IMR-90 (cell line): ENCODE measurements around the gene FOXP1. TPM values are rescaled to one million over a fixed set of nuclear protein-coding genes. Genes with fewer than 3 reads are reported as not detected.

Source experiments
- ATAC-seq: fragments of 200-7000 bp; cut with Tn5 transposase; 2 replicates; pipeline ENCODE4 v1.9.1; 2020; ENCODE audit warnings: low read depth, mild to moderate bottlenecking, moderate library complexity
- BruUV-seq: library from RNA; stranded (reverse); fragments of 400-500 nt; replicated peaks from 2 replicates; lab custom pipeline; 2021; lab: Mats Ljungman, UMichigan
- CTCF ChIA-PET: fragments of 300-600 bp; formaldehyde crosslinking; extraction: SDS; loops from one replicate; lab custom pipeline; 2021; ENCODE audit warnings: antibody characterized with exemption; lab: Yijun Ruan, JAX
- POLR2A ChIA-PET: fragments of 300-600 bp; sonication (Branson Sonifier 250); formaldehyde crosslinking; loops from one replicate; lab custom pipeline; 2022; ENCODE audit warnings: antibody characterized with exemption; ENCODE audit not compliant: unreplicated experiment; lab: Charles Lee
- DNase-seq: peaks from one replicate; pipeline ENCODE4 v3.0.0; 2013
- H2AFZ ChIP-seq: replicated peaks from 2 replicates; pipeline ENCODE3; 2013; ENCODE audit warnings: low read length, mild to moderate bottlenecking; ENCODE audit not compliant: poor library complexity
- H2AK5ac ChIP-seq: 2 replicates; pipeline ENCODE4 v1.6.1; 2013; ENCODE audit warnings: low read depth, low read length, inconsistent platforms
- H2AK9ac ChIP-seq: replicated peaks from 2 replicates; pipeline ENCODE3; 2013; ENCODE audit warnings: mild to moderate bottlenecking, low read depth, low read length, moderate library complexity; ENCODE audit not compliant: poor library complexity
- H2BK120ac ChIP-seq: 2 replicates; pipeline ENCODE4 v1.6.1; 2013; ENCODE audit warnings: low read depth, low read length, inconsistent platforms
- H2BK15ac ChIP-seq: 3 replicates; pipeline ENCODE4 v1.6.1; 2013; ENCODE audit warnings: low read depth, low read length, inconsistent platforms
- H2BK20ac ChIP-seq: 2 replicates; pipeline ENCODE4 v1.6.1; 2013; ENCODE audit warnings: low read depth, mild to moderate bottlenecking, inconsistent platforms, low read length, moderate library complexity
- H2BK5ac ChIP-seq: 2 replicates; pipeline ENCODE4 v1.6.1; 2013; ENCODE audit warnings: mild to moderate bottlenecking, low read depth, low read length, inconsistent platforms; ENCODE audit not compliant: poor library complexity, severe bottlenecking
- H3K14ac ChIP-seq: replicated peaks from 2 replicates; pipeline ENCODE4 v1.6.1; 2013; ENCODE audit warnings: low read depth, low read length, inconsistent platforms
- H3K18ac ChIP-seq: 2 replicates; pipeline ENCODE4 v1.6.1; 2013; ENCODE audit warnings: low read depth, low read length, control low read depth
- H3K23ac ChIP-seq: 2 replicates; pipeline ENCODE4 v1.6.1; 2013; ENCODE audit warnings: low read depth, low read length, inconsistent platforms
- H3K27ac ChIP-seq: 2 replicates; pipeline ENCODE4 v1.5.1; 2013; ENCODE audit warnings: mild to moderate bottlenecking, control low read depth, low read length; ENCODE audit not compliant: insufficient read depth
- H3K27me3 ChIP-seq: 2 replicates; pipeline ENCODE4 v1.6.1; 2013; ENCODE audit warnings: low read length; ENCODE audit not compliant: control insufficient read depth, insufficient read depth
- H3K36me3 ChIP-seq: 2 replicates; pipeline ENCODE4 v1.6.1; 2013; ENCODE audit warnings: low read length, mixed read lengths; ENCODE audit not compliant: control insufficient read depth, insufficient read depth
- H3K4ac ChIP-seq: 2 replicates; pipeline ENCODE4 v1.6.1; 2013; ENCODE audit warnings: low read depth, low read length, inconsistent platforms
- H3K4me1 ChIP-seq: 2 replicates; pipeline ENCODE4 v1.6.1; 2013; ENCODE audit warnings: low read length, mixed read lengths; ENCODE audit not compliant: control insufficient read depth, insufficient read depth
- H3K4me2 ChIP-seq: 2 replicates; pipeline ENCODE4 v1.6.1; 2013; ENCODE audit warnings: low read depth, mild to moderate bottlenecking, control low read depth, low read length, moderate library complexity
- H3K4me3 ChIP-seq: 2 replicates; pipeline ENCODE4 v1.5.1; 2013; ENCODE audit warnings: low read depth, mild to moderate bottlenecking, control low read depth, low read length, moderate library complexity; ENCODE audit not compliant: insufficient read depth
- H3K56ac ChIP-seq: 2 replicates; pipeline ENCODE4 v1.6.1; 2013; ENCODE audit warnings: low read length, inconsistent platforms; ENCODE audit not compliant: insufficient read depth; ENCODE audit errors: extremely low read depth
- H3K79me1 ChIP-seq, 2 experiments: 2 replicates each; pipeline ENCODE4 v1.6.1; 2013; ENCODE audit warnings: low read length in 2 of 2, inconsistent platforms in 1 of 2, low read depth in 1 of 2
- H3K9ac ChIP-seq: 2 replicates; pipeline ENCODE4 v1.6.1; 2013; ENCODE audit warnings: low read depth, low read length, control low read depth
- H3K9me1 ChIP-seq: 2 replicates; pipeline ENCODE4 v1.6.1; 2013; ENCODE audit warnings: low read length, inconsistent platforms; ENCODE audit not compliant: insufficient read depth
- H3K9me3 ChIP-seq: 2 replicates; pipeline ENCODE4 v1.6.1; 2013; ENCODE audit warnings: low read length; ENCODE audit not compliant: control insufficient read depth, insufficient read depth
- H4K20me1 ChIP-seq: 2 replicates; pipeline ENCODE4 v1.6.1; 2013; ENCODE audit warnings: low read length, inconsistent platforms; ENCODE audit not compliant: insufficient read depth
- H4K5ac ChIP-seq: 2 replicates; pipeline ENCODE4 v1.6.1; 2013; ENCODE audit warnings: mild to moderate bottlenecking, low read depth, low read length, control low read depth
- H4K8ac ChIP-seq, 2 experiments: 2 replicates each; pipeline ENCODE4 v1.6.1; 2013; ENCODE audit warnings: low read depth in 2 of 2, low read length in 2 of 2, control low read depth in 1 of 2, inconsistent platforms in 1 of 2
- H4K91ac ChIP-seq: 2 replicates; pipeline ENCODE4 v1.6.1; 2013; ENCODE audit warnings: low read depth, low read length, inconsistent platforms; ENCODE audit not compliant: insufficient read depth
- BHLHE40 ChIP-seq: fragments of 150-350 bp; IDR thresholded peaks from 2 replicates; pipeline ENCODE4 v1.6.1; 2016; ENCODE audit warnings: mild to moderate bottlenecking, low read depth, low read length
- CEBPB ChIP-seq: IDR thresholded peaks from 2 replicates; pipeline ENCODE4 v1.6.1; 2012; ENCODE audit warnings: low read depth, low read length, improper control_type of control experiment
- CHD1 ChIP-seq: IDR thresholded peaks from 2 replicates; pipeline ENCODE4 v1.6.1; 2012; ENCODE audit warnings: low read depth, low read length, improper control_type of control experiment
- CTCF ChIP-seq: conservative IDR thresholded peaks from 2 replicates; pipeline ENCODE4 v1.5.1; 2012; ENCODE audit warnings: mild to moderate bottlenecking, low read depth, low read length, improper control_type of control experiment
- ELK1 ChIP-seq: fragments of 150-350 bp; IDR thresholded peaks from 2 replicates; pipeline ENCODE4 v1.6.1; 2016; ENCODE audit warnings: low read depth, mild to moderate bottlenecking, low read length, moderate library complexity, borderline replicate concordance
- FOS ChIP-seq: fragments of 150-350 bp; IDR thresholded peaks from 2 replicates; pipeline ENCODE4 v1.6.1; 2016; ENCODE audit warnings: low read depth, low read length
- MAFK ChIP-seq: IDR thresholded peaks from 2 replicates; pipeline ENCODE4 v1.6.1; 2012; ENCODE audit warnings: low read depth, low read length, improper control_type of control experiment
- MAZ ChIP-seq: IDR thresholded peaks from 2 replicates; pipeline ENCODE4 v1.6.1; 2012; ENCODE audit warnings: low read depth, mild to moderate bottlenecking, low read length, improper control_type of control experiment, moderate library complexity, borderline replicate concordance
- MXI1 ChIP-seq: IDR thresholded peaks from 2 replicates; pipeline ENCODE4 v1.6.1; 2012; ENCODE audit warnings: low read depth, mild to moderate bottlenecking, low read length, moderate library complexity, borderline replicate concordance
- NFE2L2 ChIP-seq: fragments of 150-350 bp; IDR thresholded peaks from 2 replicates; pipeline ENCODE4 v1.6.1; 2016; ENCODE audit warnings: low read depth, mild to moderate bottlenecking, low read length
- POLR2A ChIP-seq: IDR thresholded peaks from 2 replicates; pipeline ENCODE4 v1.6.1; 2012; ENCODE audit warnings: mild to moderate bottlenecking, low read depth, low read length
- RAD21 ChIP-seq: IDR thresholded peaks from 2 replicates; pipeline ENCODE4 v1.6.1; 2012; ENCODE audit warnings: low read length, improper control_type of control experiment
- RCOR1 ChIP-seq: IDR thresholded peaks from 2 replicates; pipeline ENCODE4 v1.6.1; 2012; ENCODE audit warnings: mild to moderate bottlenecking, low read length, improper control_type of control experiment; ENCODE audit not compliant: insufficient replicate concordance
- RFX5 ChIP-seq: IDR thresholded peaks from 2 replicates; pipeline ENCODE4 v1.8.0; 2012; ENCODE audit warnings: low read depth, mild to moderate bottlenecking, low read length, moderate library complexity
- SMC3 ChIP-seq: fragments of 150-350 bp; IDR thresholded peaks from 2 replicates; pipeline ENCODE4 v1.6.1; 2016; ENCODE audit warnings: low read depth, mild to moderate bottlenecking, antibody characterized with exemption, low read length, moderate library complexity
- USF2 ChIP-seq: fragments of 150-350 bp; IDR thresholded peaks from 2 replicates; pipeline ENCODE4 v1.6.1; 2017; ENCODE audit warnings: mild to moderate bottlenecking, antibody characterized with exemption, low read length, low read depth
- WGBS, 2 experiments: methylation state at CpG; one replicate each; pipeline versions ENCODE4 v1.1.5 to v1.1.7; 2013; ENCODE audit warnings: missing lambda C conversion rate in 2 of 2; ENCODE audit not compliant: insufficient read length in 1 of 2; ENCODE audit errors: extremely low coverage in 2 of 2; 5-methylcytosine and 5-hydroxymethylcytosine counted together
- dilution Hi-C: fragments of 300-500 bp; cut with HindIII; formaldehyde crosslinking; loops from one replicate; pipeline ENCODE4 v1.14.3; 2018; ENCODE audit warnings: low sequenced_read_pairs; ENCODE audit not compliant: unreplicated experiment
- in situ Hi-C: fragments of 300-500 bp; cut with MboI; formaldehyde crosslinking; loops from 3 replicates; pipeline ENCODE4 v1.14.3; 2019; ENCODE audit warnings: low sequenced_read_pairs, inconsistent platforms, mixed read lengths
- intact Hi-C: fragments of 100-400 bp; cut with micrococcal nuclease; formaldehyde crosslinking; loops from 2 replicates; pipeline ENCODE4 v1.10.0; 2022
- polyA plus RNA-seq, 3 experiments: library from polyadenylated mRNA; depleted of rRNA; stranded (reverse); fragments of >200 nt; gene quantifications; 2 replicates each; pipeline ENCODE4 v1.2.3, GENCODE V29; 2012; ENCODE audit warnings: low replicate concordance in 1 of 3
- total RNA-seq: library from RNA; depleted of rRNA; stranded (reverse); fragments of >200 nt; gene quantifications from 2 replicates; pipeline ENCODE4 v1.2.3, GENCODE V29; 2012

FOXP1 gene
- total and polyA plus RNA-seq, 2 of the 4 experiments (the other 2 are of a cell fraction) = 37.0 to 132 TPM

DNA sequence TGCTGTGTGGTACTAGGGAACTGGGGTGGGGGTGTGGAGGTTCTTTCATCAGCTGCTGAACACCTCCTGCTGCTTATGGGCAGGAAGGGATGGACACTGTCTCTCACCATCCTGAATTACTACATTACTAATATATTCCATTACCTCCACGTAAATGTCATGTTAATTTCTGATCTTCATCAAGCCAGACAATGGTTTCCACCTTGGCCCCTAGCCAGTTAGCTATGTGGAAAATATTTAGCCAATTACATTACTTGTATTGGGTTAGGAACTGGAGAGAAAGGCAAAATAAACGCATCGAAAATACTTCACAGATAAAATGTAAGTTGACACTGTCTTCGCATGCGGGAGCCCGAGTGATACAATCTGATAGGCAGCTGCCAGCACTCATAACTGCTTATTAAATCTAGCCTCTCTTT, 95.1 kb downstream of the FOXP1 start:
- Histone ChIP-seq H3K23ac (no peak overlapping the region), H3K14ac (no peak overlapping the region)
- intact Hi-C loops = no loop called here

More for the DNA sequence above, 95.1 kb downstream of the FOXP1 start:
- no peak overlapping the region for H3K18ac ChIP-seq
- CTCF ChIA-PET = no interaction called here
- no peaks in the 10 kb centered on the region for H3K4me1 ChIP-seq
- DNase-seq (no peak), ATAC-seq (no peak)
- H2BK15ac ChIP-seq = no peak overlapping the region
- POLR2A ChIA-PET = no interaction called here
- H3K9me1 ChIP-seq = peaks cover 2% of the 10 kb centered on the region; the same call in 1 of the 2 replicates
- no CpG with 5 or more reads among the region's 6 CpGs for WGBS, 2 experiments
- no peak overlapping the region for H2AK9ac ChIP-seq
- no peak overlapping the region for H4K5ac ChIP-seq
- no peak overlapping the region for H2AFZ ChIP-seq
- H2AK5ac ChIP-seq = no peak overlapping the region
- H3K4ac ChIP-seq = no peak overlapping the region
- no peak overlapping the region for H3K9ac ChIP-seq
- no peak overlapping the region for H3K27ac ChIP-seq
- in situ Hi-C loops = no loop called here
- no peak overlapping the region for H2BK120ac ChIP-seq
- no peak overlapping the region for H2BK5ac ChIP-seq
- BruUV-seq = no TSS peak
- no peaks in the 10 kb centered on the region for H3K27me3 ChIP-seq
- H4K20me1 ChIP-seq = no peaks in the 10 kb centered on the region
- peaks cover 14 to 22% of the 10 kb centered on the region in 2 experiments for H3K79me1 ChIP-seq
- peaks cover 6% of the 10 kb centered on the region for H3K9me3 ChIP-seq
- dilution Hi-C loops = no loop called here
- H2BK20ac ChIP-seq = no peak overlapping the region
- no peak overlapping the region for H3K4me2 ChIP-seq
- peaks cover 5% of the 10 kb centered on the region for H3K36me3 ChIP-seq
- H3K56ac ChIP-seq = no peak overlapping the region
- H4K8ac ChIP-seq = no peak overlapping the region
- no peak overlapping the region for H4K91ac ChIP-seq
- H3K4me3 ChIP-seq = no peak overlapping the region
- TF ChIP-seq SMC3 (no peak), RCOR1 (no peak), RFX5 (no peak), CHD1 (no peak), RAD21 (no peak), CEBPB (no peak), USF2 (no peak), CTCF (no peak), ELK1 (no peak), MAFK (no peak), BHLHE40 (no peak), NFE2L2 (no peak), MXI1 (no peak), POLR2A (no peak), MAZ (no peak), FOS (no peak)
